GM18498 (cell line): ENCODE results near the gene GPRIN1.

Experiments used
- ATAC-seq: cut with Tn5 transposase; IDR thresholded peaks from one replicate; pipeline ENCODE4 v1.9.1; 2021; ENCODE audit warnings: mild to moderate bottlenecking, moderate library complexity; ENCODE audit not compliant: unreplicated experiment

GPRIN1 gene

GRCh38 chr5:176625512-176625911 is 15.6 kb upstream of the GPRIN1 start:
- no peak for ATAC-seq

GRCh38 chr5:176624938-176625337 is 15.0 kb upstream of the GPRIN1 start:
- ATAC-seq, result no peak

- ATAC-seq, result no peak
Observed at GRCh38 chr5:176624142-176624541, 14.2 kb upstream of the GPRIN1 start.

- ATAC-seq, result no peak
Observed at GRCh38 chr5:176621661-176622079, 11.7 kb upstream of the GPRIN1 start.

GRCh38 chr5:176620333-176620981 is 10.5 kb upstream of the GPRIN1 start:
- no peak for ATAC-seq

GRCh38 chr5:176619569-176620332 is 9.8 kb upstream of the GPRIN1 start:
- ATAC-seq, result no peak

- no peak for ATAC-seq
Observed at GRCh38 chr5:176619203-176619568, 9.2 kb upstream of the GPRIN1 start.

GRCh38 chr5:176618783-176619182 is 8.8 kb upstream of the GPRIN1 start:
- ATAC-seq, result no peak

- no peak for ATAC-seq
Observed at GRCh38 chr5:176616511-176616910, 6.6 kb upstream of the GPRIN1 start.

GRCh38 chr5:176614805-176615478 is 5.0 kb upstream of the GPRIN1 start:
- ATAC-seq, result no peak

- no peak for ATAC-seq
Observed at GRCh38 chr5:176612855-176613254, 2.9 kb upstream of the GPRIN1 start.

- ATAC-seq, result no peak
Observed at GRCh38 chr5:176612008-176612407, 2.1 kb upstream of the GPRIN1 start.

GRCh38 chr5:176611435-176611834 is 1.5 kb upstream of the GPRIN1 start:
- no peak for ATAC-seq

GRCh38 chr5:176610435-176610773 is 448 bp upstream of the GPRIN1 start:
- peak; percentile 6 for ATAC-seq

GRCh38 chr5:176608937-176609723 is 826 bp downstream of the GPRIN1 start:
- ATAC-seq, result peak; percentile 27

- ATAC-seq, result no peak
Observed at GRCh38 chr5:176608142-176608705, 1.7 kb downstream of the GPRIN1 start.

- ATAC-seq, result no peak
Observed at GRCh38 chr5:176606875-176607274, 3.1 kb downstream of the GPRIN1 start.

- ATAC-seq, result no peak
Observed at GRCh38 chr5:176606032-176606431, 3.9 kb downstream of the GPRIN1 start.

- no peak for ATAC-seq
Observed at GRCh38 chr5:176603091-176603490, 6.9 kb downstream of the GPRIN1 start.

- no peak for ATAC-seq
Observed at GRCh38 chr5:176601901-176602482, 8.0 kb downstream of the GPRIN1 start.
